ENCODE measurements around the gene LGALS16.
"Not testable (repeated sequence)": the region's sequence is repeated elsewhere in the genome, so short reads cannot be mapped to it uniquely, and the experiment has no call there.

LGALS16 gene

DNA sequence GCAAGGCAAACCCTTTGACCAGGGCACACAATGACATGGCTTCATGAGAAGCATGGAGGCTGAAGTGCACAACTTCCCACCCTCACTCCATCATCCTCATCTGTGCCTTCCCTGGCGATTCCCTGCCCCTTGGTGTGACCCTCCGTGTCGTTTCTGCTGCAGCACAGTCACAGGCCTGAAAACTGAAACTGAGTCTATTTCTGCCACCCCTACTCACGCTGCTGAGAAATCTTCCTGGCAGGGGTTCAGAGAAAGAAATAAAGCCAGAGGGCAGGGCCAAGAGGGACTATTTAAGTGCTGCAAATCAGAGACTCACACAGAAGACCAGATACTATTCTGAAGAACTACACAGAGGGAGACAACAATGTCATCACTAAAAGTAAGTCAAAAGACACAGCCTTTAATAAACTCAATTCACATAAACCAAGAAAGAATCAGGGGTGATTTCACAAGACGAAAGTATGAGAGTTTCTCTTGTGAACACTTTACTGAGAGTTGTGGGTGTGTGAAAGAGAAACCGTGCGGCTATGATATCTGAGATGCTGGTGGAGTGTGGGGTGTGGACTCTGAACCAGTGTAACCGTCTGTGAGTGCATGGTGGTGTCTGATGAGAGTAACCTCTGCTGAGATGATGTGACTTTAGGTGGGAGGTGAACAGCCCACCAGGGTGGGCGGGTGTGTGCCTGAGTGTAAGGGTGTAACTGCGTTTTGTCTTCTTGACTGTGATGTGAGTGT lies 23.5 kb downstream of the LGALS16 start:
- DNase-seq = no peak

DNA sequence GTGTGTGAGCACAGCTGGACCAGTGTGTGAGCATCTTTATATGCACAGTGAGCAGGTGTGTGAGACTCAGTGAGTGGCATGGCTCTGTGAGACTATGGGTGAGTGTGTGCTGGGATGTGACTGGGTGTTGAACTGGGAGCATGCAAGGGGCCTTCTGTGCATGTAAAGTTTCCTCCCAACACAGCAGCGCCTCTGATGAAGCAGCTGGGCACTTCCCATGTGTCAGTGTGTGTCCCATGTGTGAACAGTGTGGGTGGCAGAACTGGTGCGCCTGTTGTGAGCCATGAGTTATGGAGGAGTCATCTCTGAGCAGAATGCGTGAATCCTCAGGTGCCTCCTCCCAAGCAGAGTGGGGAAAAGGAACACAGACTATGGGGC lies 24.1 kb downstream of the LGALS16 start:
- no peak for DNase-seq

- no peak for DNase-seq
These were observed 24.9 kb downstream of the LGALS16 start for GRCh38 chr19:39680593-39680992.

- no peak for DNase-seq
These were observed 25.7 kb downstream of the LGALS16 start for GRCh38 chr19:39681416-39681815.

GRCh38 chr19:39684267-39684666 lies 28.6 kb downstream of the LGALS16 start:
- no peak for DNase-seq

DNA sequence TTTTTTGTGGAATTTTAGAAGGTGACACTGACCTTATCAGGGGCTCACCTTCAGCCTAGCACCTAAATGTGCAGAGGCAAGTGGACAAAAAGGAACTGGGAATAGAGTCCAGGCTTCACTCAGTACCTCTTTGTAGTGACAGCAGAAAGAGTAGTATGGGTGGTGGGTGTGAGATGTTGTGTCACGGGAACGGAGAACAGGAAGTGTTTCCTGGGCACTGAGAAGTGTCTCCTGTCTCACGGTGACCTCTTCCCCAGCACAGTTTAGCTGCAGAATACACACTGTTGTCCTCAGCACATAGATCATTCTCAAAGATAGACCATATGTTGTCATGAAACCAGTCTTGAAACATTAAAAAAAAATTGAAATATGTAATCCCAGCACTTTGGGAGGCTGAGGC lies 31.0 kb downstream of the LGALS16 start:
- no peak for DNase-seq

DNA sequence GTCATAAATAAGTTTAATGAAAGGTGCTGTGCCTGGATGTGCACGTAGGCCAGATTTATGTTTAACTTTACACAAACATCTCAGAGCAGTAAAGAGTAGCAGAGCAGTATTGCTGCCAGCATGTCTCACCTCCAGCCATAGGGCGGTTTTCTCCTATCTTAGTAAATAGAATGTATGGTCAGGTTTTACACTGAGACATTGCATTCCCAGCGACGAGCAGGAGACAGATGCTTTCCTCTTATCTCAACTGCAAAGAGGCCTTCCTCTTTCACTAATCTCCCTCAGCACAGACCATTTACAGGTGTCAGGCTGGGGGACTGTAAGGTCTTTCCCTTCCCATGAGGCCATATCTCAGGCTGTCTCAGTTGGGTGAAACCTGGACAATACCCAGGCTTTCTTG lies 32.9 kb downstream of the LGALS16 start:
- not testable (repeated sequence) for DNase-seq

- no peak for DNase-seq
These were observed 36.5 kb downstream of the LGALS16 start for GRCh38 chr19:39692166-39692565.

GRCh38 chr19:39692822-39693221 lies 37.1 kb downstream of the LGALS16 start:
- no peak for DNase-seq

GRCh38 chr19:39695759-39696158 lies 40.0 kb downstream of the LGALS16 start:
- no peak for DNase-seq

DNA sequence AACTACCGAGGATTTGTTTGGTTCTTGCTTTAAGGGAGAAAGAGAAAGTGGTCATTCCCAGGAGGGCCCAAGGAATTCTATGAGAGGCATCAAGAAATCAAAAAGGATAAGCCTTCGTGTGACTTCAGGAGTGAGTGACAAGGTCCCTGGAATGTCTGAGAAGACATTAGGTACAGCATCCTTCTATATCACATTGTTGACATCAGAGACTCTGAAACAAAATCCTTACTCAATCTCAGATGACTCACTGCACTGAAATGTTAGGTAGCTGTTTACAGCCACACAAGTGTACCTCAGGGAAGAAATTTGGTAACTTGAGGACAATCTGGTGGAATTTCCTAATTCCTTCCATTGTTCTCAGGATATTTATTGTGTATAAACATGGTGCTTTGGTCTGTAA lies 40.7 kb downstream of the LGALS16 start:
- no peak for DNase-seq

DNA sequence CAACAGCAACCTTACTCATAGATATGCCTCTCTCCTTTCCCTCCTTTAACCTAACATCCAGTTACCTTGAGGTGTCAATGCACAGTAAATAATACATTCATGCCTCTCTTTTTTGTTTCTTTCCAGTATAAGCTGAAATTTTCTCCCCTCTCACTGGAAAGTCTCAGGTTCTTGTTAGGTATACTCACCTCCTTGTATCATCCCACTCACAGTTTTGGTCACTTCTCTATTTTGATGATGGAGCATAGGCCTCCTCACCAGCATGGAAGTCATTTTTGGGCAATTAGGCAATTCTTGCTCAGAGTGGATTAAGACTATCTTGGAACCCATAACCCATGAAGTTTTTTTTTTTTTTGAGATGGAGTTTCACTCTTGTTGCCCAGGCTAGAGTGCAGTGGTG lies 42.8 kb downstream of the LGALS16 start:
- DNase-seq = no peak

DNA sequence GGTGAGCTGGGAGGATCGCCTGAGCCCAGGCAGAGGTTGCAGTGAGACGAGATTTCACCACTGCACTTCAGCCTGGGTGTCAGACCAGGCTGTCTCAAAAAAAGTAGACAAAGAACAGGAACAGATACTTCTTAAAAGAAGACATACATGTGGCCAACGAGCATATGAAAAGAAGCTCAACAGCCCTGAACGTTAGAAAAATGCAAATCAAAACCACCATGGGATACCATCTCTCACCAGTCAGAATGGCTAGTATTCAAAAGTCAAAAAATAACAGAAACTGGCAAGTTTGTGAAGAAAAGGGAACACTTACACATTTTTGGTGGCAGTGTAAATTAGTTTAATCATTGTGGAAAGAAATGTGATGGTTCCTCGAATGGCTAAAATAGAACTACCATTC lies 45.6 kb downstream of the LGALS16 start:
- no peak for DNase-seq

GRCh38 chr19:39704181-39705044 lies 48.7 kb downstream of the LGALS16 start, which contains the start of gene LGALS14:
TSS of gene LGALS14 (plus strand) at chr19:39704481. CDS start at chr19:39704529, 48 bp downstream.
- peak; percentile 49 for DNase-seq

- DNase-seq = no peak
These were observed 50.0 kb downstream of the LGALS16 start for GRCh38 chr19:39705578-39706188.

- no peak for DNase-seq
These were observed 52.9 kb downstream of the LGALS16 start for GRCh38 chr19:39708594-39708993.

GRCh38 chr19:39709026-39709872 lies 53.5 kb downstream of the LGALS16 start:
- DNase-seq = no peak

Measured in NCI-H526 treated with DMSO at 0.1 percent for 48 hours (cell line).